Astrocyte (in vitro differentiated cells and primary cell): ENCODE results near the gene IL3RA. TPM values are rescaled to one million over a fixed set of nuclear protein-coding genes. Genes with fewer than 3 reads are reported as not detected.

Experiments
- DNase-seq: peaks from one replicate; pipeline ENCODE4 v3.0.0-alpha.2; 2010; ENCODE audit warnings: low read depth
- FAIRE-seq: peaks from 2 replicates; lab custom pipeline; 2011; peaks lifted over from hg19 to GRCh38; lab: Jason Lieb, UNC
- H2AFZ ChIP-seq: 2 replicates; pipeline ENCODE4 v1.6.0; 2012; ENCODE audit warnings: low read depth, low read length, inconsistent platforms
- H3K27ac ChIP-seq: 2 replicates; pipeline ENCODE4 v1.5.1; 2011; ENCODE audit warnings: low read depth, low read length, inconsistent platforms
- H3K27me3 ChIP-seq: 2 replicates; pipeline ENCODE4 v1.6.0; 2011; ENCODE audit warnings: low read length, inconsistent platforms; ENCODE audit not compliant: insufficient read depth
- H3K36me3 ChIP-seq: 2 replicates; pipeline ENCODE4 v1.5.1; 2011; ENCODE audit warnings: low read length, inconsistent platforms; ENCODE audit not compliant: insufficient read depth
- H3K4me1 ChIP-seq: 2 replicates; pipeline ENCODE4 v1.5.1; 2011; ENCODE audit warnings: low read length, inconsistent platforms; ENCODE audit not compliant: insufficient read depth
- H3K4me2 ChIP-seq: 2 replicates; pipeline ENCODE4 v1.6.0; 2012; ENCODE audit warnings: low read length, inconsistent platforms
- H3K4me3 ChIP-seq: 2 replicates; pipeline ENCODE4 v1.5.1; 2011; ENCODE audit warnings: low read depth, mild to moderate bottlenecking, low read length, inconsistent platforms; ENCODE audit not compliant: insufficient read depth
- H3K79me2 ChIP-seq: 2 replicates; pipeline ENCODE4 v1.6.0; 2012; ENCODE audit warnings: mild to moderate bottlenecking, low read length, inconsistent platforms; ENCODE audit not compliant: insufficient read depth
- H3K9ac ChIP-seq: 2 replicates; pipeline ENCODE4 v1.6.0; 2012; ENCODE audit warnings: mild to moderate bottlenecking, low read length, inconsistent platforms
- H3K9me3 ChIP-seq: 2 replicates; pipeline ENCODE4 v1.5.1; 2012; ENCODE audit warnings: low read depth, mild to moderate bottlenecking, low read length, inconsistent platforms; ENCODE audit not compliant: insufficient read depth
- H4K20me1 ChIP-seq: 2 replicates; pipeline ENCODE4 v1.6.0; 2012; ENCODE audit warnings: low read length, inconsistent platforms; ENCODE audit not compliant: insufficient read depth
- H3K27ac Mint-ChIP-seq: one replicate; pipeline ENCODE4 v1.8.0; 2021; ENCODE audit warnings: mild to moderate bottlenecking, mixed read lengths; ENCODE audit not compliant: unreplicated experiment
- H3K27me3 Mint-ChIP-seq: one replicate; pipeline ENCODE4 v1.8.0; 2021; ENCODE audit warnings: low read depth, mixed read lengths; ENCODE audit not compliant: unreplicated experiment
- H3K36me3 Mint-ChIP-seq: one replicate; pipeline ENCODE4 v1.8.0; 2021; ENCODE audit warnings: low read depth, mixed read lengths; ENCODE audit not compliant: unreplicated experiment
- H3K4me1 Mint-ChIP-seq: one replicate; pipeline ENCODE4 v1.8.0; 2021; ENCODE audit warnings: low read depth, mixed read lengths; ENCODE audit not compliant: unreplicated experiment
- H3K4me3 Mint-ChIP-seq: one replicate; pipeline ENCODE4 v1.8.0; 2021; ENCODE audit warnings: mild to moderate bottlenecking, moderate library complexity, mixed read lengths; ENCODE audit not compliant: unreplicated experiment
- H3K9me3 Mint-ChIP-seq: one replicate; pipeline ENCODE4 v1.8.0; 2021; ENCODE audit warnings: mild to moderate bottlenecking, mixed read lengths; ENCODE audit not compliant: unreplicated experiment
- EZH2 ChIP-seq: IDR thresholded peaks from 2 replicates; pipeline ENCODE4 v1.6.1; 2012; ENCODE audit warnings: mild to moderate bottlenecking, low read length, inconsistent platforms; ENCODE audit not compliant: insufficient read depth
- total RNA-seq: library from RNA; stranded (reverse); gene quantifications from 2 replicates; pipeline ENCODE4 v1.2.1, GENCODE V29; 2021
- TF ChIP-seq, protein P1 (sequence below): IDR thresholded peaks from 2 replicates; pipeline ENCODE4 v1.5.1; 2011; ENCODE audit warnings: low read depth, mild to moderate bottlenecking, inconsistent platforms, low read length, moderate library complexity; ENCODE audit not compliant: insufficient read depth

IL3RA gene
- total RNA-seq, 1 donor from 2014 or later = not detected

DNA sequence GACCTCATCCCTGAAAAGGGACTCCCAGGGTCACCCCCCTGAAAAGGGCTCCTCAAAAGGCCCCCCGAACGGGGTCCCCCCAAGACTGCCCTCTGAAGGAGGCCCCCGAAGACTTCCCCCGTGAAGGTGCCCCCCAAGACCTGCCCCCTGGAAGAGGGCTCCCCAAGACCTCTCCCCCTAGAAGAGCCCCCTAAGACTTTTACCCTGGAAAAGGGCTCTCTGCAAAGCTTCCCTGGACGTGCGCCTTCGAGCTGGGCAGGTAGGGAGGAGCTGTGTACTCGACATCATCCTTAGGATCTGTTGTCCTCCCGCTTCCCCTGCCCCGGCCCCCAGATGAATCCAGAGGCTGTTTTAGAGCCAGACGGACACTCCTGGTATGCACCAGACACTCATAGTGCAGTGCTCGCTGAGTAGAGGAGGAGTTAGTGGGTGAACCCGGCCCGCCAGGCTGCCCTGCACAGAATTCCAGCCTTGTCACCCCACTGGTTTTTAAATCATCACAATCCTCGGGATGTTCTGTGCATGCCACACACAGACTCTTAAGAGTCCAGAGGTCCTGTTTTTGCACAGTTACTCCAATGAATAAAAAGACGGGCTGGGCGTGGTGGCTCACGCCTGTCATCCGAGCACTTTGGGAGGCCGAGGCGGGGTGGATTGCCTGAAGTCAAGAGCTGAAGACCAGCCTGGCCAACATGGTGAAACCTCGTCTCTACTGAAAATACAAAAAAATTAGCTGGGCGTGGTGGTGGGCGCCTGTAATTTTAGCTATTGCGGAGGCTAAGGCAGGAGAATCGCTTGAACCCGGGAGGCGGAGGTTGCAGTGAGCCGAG is 61.1 kb downstream of the IL3RA start:
- Histone ChIP-seq H3K9ac (no peak overlapping the region), H3K79me2 (peaks cover 38% of the 10 kb centered on the region), H3K4me1 (peaks cover 8% of the 10 kb centered on the region), H3K27me3 (no peaks in the 10 kb centered on the region), H3K4me2 (no peak overlapping the region), H3K9me3 (no peaks in the 10 kb centered on the region), H3K4me3 (no peak overlapping the region), H3K27ac (no peak overlapping the region), H3K36me3 (peaks cover 2% of the 10 kb centered on the region), H2AFZ (no peak overlapping the region), H4K20me1 (peaks cover 25% of the 10 kb centered on the region)
- DNase-seq = no peak
- Mint-ChIP-seq H3K27ac (no peak overlapping the region), H3K4me3 (no peak overlapping the region), H3K9me3 (no peaks in the 10 kb centered on the region), H3K27me3 (no peaks in the 10 kb centered on the region), H3K4me1 (peaks cover 4% of the 10 kb centered on the region), H3K36me3 (peaks cover 8% of the 10 kb centered on the region)
- no peak for TF ChIP-seq EZH2
- TF ChIP-seq, protein P1, sequence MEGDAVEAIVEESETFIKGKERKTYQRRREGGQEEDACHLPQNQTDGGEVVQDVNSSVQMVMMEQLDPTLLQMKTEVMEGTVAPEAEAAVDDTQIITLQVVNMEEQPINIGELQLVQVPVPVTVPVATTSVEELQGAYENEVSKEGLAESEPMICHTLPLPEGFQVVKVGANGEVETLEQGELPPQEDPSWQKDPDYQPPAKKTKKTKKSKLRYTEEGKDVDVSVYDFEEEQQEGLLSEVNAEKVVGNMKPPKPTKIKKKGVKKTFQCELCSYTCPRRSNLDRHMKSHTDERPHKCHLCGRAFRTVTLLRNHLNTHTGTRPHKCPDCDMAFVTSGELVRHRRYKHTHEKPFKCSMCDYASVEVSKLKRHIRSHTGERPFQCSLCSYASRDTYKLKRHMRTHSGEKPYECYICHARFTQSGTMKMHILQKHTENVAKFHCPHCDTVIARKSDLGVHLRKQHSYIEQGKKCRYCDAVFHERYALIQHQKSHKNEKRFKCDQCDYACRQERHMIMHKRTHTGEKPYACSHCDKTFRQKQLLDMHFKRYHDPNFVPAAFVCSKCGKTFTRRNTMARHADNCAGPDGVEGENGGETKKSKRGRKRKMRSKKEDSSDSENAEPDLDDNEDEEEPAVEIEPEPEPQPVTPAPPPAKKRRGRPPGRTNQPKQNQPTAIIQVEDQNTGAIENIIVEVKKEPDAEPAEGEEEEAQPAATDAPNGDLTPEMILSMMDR = no peak
- no peak for FAIRE-seq

DNA sequence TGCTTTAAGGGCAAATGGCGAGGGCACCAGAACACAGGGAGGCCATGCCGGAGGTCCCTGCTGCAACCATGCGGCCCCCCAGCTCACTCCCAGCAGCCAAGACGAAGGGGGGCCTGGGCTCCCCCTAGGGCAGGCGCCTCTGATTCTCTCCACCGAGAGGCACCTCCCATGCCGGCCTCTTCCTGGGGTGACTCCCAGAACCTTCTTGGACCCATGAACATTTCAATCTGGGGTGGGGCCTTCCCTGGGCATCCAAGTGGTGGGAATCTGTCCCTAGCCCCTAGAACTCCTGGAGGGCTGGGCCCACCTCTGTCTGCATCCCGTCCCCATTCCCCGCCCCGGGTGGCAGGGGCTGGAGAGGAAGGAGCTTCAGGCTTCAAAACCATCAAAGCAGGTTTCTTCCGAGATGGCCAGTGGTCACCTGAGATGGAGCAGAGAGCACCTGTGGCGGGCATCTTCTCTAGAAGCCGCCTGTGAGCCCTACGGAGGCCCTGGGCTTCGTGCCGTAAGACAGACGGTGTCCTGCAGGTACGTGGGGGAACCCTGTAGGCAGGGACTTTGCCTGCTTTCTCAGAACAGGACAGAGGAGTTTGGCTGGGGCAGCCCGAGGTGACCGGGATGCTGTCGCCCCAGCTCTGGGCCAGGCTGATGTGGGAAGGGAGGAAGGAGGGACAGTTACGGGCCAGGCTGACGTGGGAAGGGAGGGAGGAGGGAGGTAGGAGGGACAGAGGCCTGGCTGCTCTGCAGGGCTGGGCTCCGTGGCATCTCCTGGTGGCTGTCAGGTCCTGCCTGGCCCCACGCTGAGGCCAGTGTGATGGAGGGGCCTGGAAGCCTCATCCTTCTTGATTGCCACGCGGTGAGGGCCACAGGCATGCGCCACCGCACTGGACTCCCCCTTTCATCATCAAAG is 62.1 kb downstream of the IL3RA start:
- Histone ChIP-seq H3K9me3 (no peaks in the 10 kb centered on the region), H3K27me3 (no peaks in the 10 kb centered on the region), H3K36me3 (peaks cover 2% of the 10 kb centered on the region), H4K20me1 (peaks cover 32% of the 10 kb centered on the region), H3K4me1 (peaks cover 8% of the 10 kb centered on the region), H3K4me2 (no peak overlapping the region), H3K79me2 (peaks cover 29% of the 10 kb centered on the region), H2AFZ (no peak overlapping the region), H3K9ac (no peak overlapping the region), H3K4me3 (no peak overlapping the region), H3K27ac (no peak overlapping the region)
- H3K27ac Mint-ChIP-seq = no peak overlapping the region
- no peak overlapping the region for H3K4me3 Mint-ChIP-seq
- peaks cover 8% of the 10 kb centered on the region for H3K36me3 Mint-ChIP-seq
- DNase-seq (no peak), FAIRE-seq (no peak)
- no peaks in the 10 kb centered on the region for H3K9me3 Mint-ChIP-seq
- TF ChIP-seq, protein P1 = no peak
- no peak for TF ChIP-seq EZH2
- peaks cover 4% of the 10 kb centered on the region for H3K4me1 Mint-ChIP-seq
- H3K27me3 Mint-ChIP-seq = no peaks in the 10 kb centered on the region
